G401 (cell line): ENCODE measurements around the gene UQCC2. TPM values are rescaled to one million over a fixed set of nuclear protein-coding genes. Genes with fewer than 3 reads are reported as not detected.

Experiments
- DNase-seq: peaks from one replicate; pipeline ENCODE4 v3.0.0-alpha.2; 2015; ENCODE audit warnings: low spot score
- in situ Hi-C: cut with HindIII; loops from 2 replicates; pipeline ENCODE4 v1.10.0; 2016; ENCODE audit warnings: low sequenced_read_pairs, mixed read lengths
- total RNA-seq: library from RNA; depleted of rRNA; stranded (reverse); fragments of >200 nt; shearing (Covaris generic); gene quantifications from 2 replicates; pipeline ENCODE4 v1.2.3, GENCODE V29; 2014

UQCC2 gene
- total RNA-seq, 1 experiment from 2014 or later = 24.9 TPM

- no peak for DNase-seq
- in situ Hi-C loops = no loop called here
Observed at GRCh38 chr6:33683576-33684427, 27.7 kb downstream of the UQCC2 start.

GRCh38 chr6:33683051-33683571 is 28.4 kb downstream of the UQCC2 start:
- in situ Hi-C loops = no loop called here
- no peak for DNase-seq

- no peak for DNase-seq
- in situ Hi-C loops = no loop called here
Observed at GRCh38 chr6:33682341-33682740, 29.2 kb downstream of the UQCC2 start.

- DNase-seq = no peak
- in situ Hi-C loops = no loop called here
Observed at GRCh38 chr6:33679761-33680160, 31.7 kb downstream of the UQCC2 start.

GRCh38 chr6:33678932-33679490 is 32.5 kb downstream of the UQCC2 start:
- in situ Hi-C loops = no loop called here
- no peak for DNase-seq

- in situ Hi-C loops = no loop called here
- DNase-seq = no peak
Observed at GRCh38 chr6:33678233-33678931, 33.1 kb downstream of the UQCC2 start.

GRCh38 chr6:33677689-33678088 is 33.8 kb downstream of the UQCC2 start:
- no peak for DNase-seq
- in situ Hi-C loops = no loop called here

- no peak for DNase-seq
- in situ Hi-C loops = no loop called here
Observed at GRCh38 chr6:33677143-33677660, 34.3 kb downstream of the UQCC2 start.

- DNase-seq = no peak
- in situ Hi-C loops = no loop called here
Observed at GRCh38 chr6:33676416-33677142, 34.9 kb downstream of the UQCC2 start.

GRCh38 chr6:33675968-33676367 is 35.5 kb downstream of the UQCC2 start:
- in situ Hi-C loops = no loop called here
- DNase-seq = no peak

GRCh38 chr6:33673851-33674250 is 37.6 kb downstream of the UQCC2 start:
- in situ Hi-C loops = no loop called here
- no peak for DNase-seq

GRCh38 chr6:33672808-33673207 is 38.7 kb downstream of the UQCC2 start:
- in situ Hi-C loops = no loop called here
- no peak for DNase-seq

GRCh38 chr6:33671744-33672072 is 39.8 kb downstream of the UQCC2 start:
- no peak for DNase-seq
- in situ Hi-C loops = no loop called here

GRCh38 chr6:33670971-33671743 is 40.3 kb downstream of the UQCC2 start:
- in situ Hi-C loops = no loop called here
- no peak for DNase-seq

- DNase-seq = peak; percentile 87
- in situ Hi-C loops = no loop called here
Observed at GRCh38 chr6:33670086-33670660, 41.3 kb downstream of the UQCC2 start.

- in situ Hi-C loops = loop anchor here (10.0 kb wide), 1 partner anchor 84 kb away; the partner anchor contains the start of gene BAK1
- DNase-seq = no peak
Observed at GRCh38 chr6:33668914-33669313, 42.6 kb downstream of the UQCC2 start.

- in situ Hi-C loops = loop anchor here (10.0 kb wide), 1 partner anchor 84 kb away; the partner anchor contains the start of gene BAK1
- DNase-seq = no peak
Observed at GRCh38 chr6:33668328-33668727, 43.2 kb downstream of the UQCC2 start.

- DNase-seq = no peak
- in situ Hi-C loops = loop anchor here (10.0 kb wide), 1 partner anchor 83 kb away; the partner anchor contains the start of gene BAK1
Observed at GRCh38 chr6:33667776-33668175, 43.7 kb downstream of the UQCC2 start.
